ENCODE results near the gene HAPLN2. TPM values are rescaled to one million over a fixed set of nuclear protein-coding genes. Genes with fewer than 3 reads are reported as not detected.

Gene HAPLN2
- total and polyA plus RNA-seq, 2 donors (not counting 1 experiment from before 2014, with no cell fraction given) = 0.13 TPM; not detected in 1

DNA sequence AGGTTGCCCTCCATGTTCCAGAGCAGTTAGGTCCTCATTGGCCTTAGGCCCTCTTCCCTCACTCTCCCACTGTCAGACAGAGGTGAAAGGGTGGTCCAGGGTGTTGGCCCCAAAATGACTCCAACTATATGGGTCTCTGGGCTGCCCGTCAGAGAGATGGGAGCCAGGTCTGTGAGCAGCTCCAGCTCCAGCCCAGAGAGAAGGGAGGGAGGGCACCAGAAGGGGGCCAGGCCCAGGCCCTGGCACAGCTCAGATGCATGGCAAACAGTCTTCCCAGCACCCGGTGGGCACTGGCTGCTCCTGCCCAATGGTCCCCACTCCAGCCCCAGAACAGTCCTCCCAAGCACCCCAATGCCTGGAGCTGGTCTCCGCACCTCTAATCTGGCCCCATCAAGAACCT, 24.9 kb downstream of the HAPLN2 start:
- Histone ChIP-seq H3K4me2 (replicated peaks; ENCODE audit: low read depth, low read length, poor library complexity, severe bottlenecking) (no peak overlapping the region), H3K9me3 (ENCODE audit: control extremely low read depth in 1 of 3, control insufficient read depth in 2 of 3, insufficient read depth in 1 of 3, low read length in 2 of 3) (peaks cover 0 to 6% (median 0%) of the 10 kb centered on the region in 3 donors), H3K9ac (ENCODE audit: low read length) (no peak overlapping the region), H2AFZ (ENCODE audit: insufficient read depth, low read depth, low read length, poor library complexity, severe bottlenecking) (no peak overlapping the region), H3K27me3 (replicated peaks in 1 of 4; ENCODE audit: control extremely low read depth in 1 of 4, control insufficient read depth in 3 of 4, insufficient read depth in 4 of 4, low read length in 3 of 4) (peaks cover 0 to 87% (median 55%) of the 10 kb centered on the region in 4 experiments), H3K27ac (ENCODE audit: low read length in 2 of 2) (no peak overlapping the region), H3K79me2 (ENCODE audit: control insufficient read depth, insufficient read depth, low read length) (no peaks in the 10 kb centered on the region), H3K4me3 (ENCODE audit: control extremely low read depth in 1 of 5, extremely low read depth in 1 of 5, insufficient read depth in 1 of 5, low read depth in 2 of 5, low read length in 4 of 5) (no peak overlapping the region), H3K36me3 (replicated peaks in 1 of 2; ENCODE audit: control extremely low read depth in 1 of 2, control insufficient read depth in 1 of 2, extremely low read depth in 1 of 2, insufficient read depth in 2 of 2, low read length in 1 of 2) (no peaks in the 10 kb centered on the region), H3K4me1 (ENCODE audit: control insufficient read depth in 2 of 2, insufficient read depth in 2 of 2, low read length in 2 of 2) (peaks cover 24 to 28% of the 10 kb centered on the region in 2 donors), H4K20me1 (ENCODE audit: control insufficient read depth, insufficient read depth, low read length, poor library complexity, severe bottlenecking) (no peaks in the 10 kb centered on the region)
- peaks cover 23% of the 10 kb centered on the region for H3K4me1 Mint-ChIP-seq
- CTCF ChIA-PET = interaction anchor here (1.2 to 4.6 kb wide), 5 partner anchors 14 to 45 kb away, joined by 3 to 29 read pairs (median 5); no protein-coding TSS in a partner anchor
- no peak for TF ChIP-seq EZH2 (IDR thresholded peaks at IDR 0.05; ENCODE audit: borderline replicate concordance, insufficient read depth, low read depth, low read length, poor library complexity, severe bottlenecking)
- TF ChIP-seq, protein P1, sequence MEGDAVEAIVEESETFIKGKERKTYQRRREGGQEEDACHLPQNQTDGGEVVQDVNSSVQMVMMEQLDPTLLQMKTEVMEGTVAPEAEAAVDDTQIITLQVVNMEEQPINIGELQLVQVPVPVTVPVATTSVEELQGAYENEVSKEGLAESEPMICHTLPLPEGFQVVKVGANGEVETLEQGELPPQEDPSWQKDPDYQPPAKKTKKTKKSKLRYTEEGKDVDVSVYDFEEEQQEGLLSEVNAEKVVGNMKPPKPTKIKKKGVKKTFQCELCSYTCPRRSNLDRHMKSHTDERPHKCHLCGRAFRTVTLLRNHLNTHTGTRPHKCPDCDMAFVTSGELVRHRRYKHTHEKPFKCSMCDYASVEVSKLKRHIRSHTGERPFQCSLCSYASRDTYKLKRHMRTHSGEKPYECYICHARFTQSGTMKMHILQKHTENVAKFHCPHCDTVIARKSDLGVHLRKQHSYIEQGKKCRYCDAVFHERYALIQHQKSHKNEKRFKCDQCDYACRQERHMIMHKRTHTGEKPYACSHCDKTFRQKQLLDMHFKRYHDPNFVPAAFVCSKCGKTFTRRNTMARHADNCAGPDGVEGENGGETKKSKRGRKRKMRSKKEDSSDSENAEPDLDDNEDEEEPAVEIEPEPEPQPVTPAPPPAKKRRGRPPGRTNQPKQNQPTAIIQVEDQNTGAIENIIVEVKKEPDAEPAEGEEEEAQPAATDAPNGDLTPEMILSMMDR (IDR thresholded peaks at IDR 0.05) = no peak
- peaks cover 83% of the 10 kb centered on the region for H3K27me3 Mint-ChIP-seq
- ATAC-seq (ENCODE audit: low read depth) (no peak), DNase-seq (no peak)
- POLR2A ChIA-PET = no interaction called here
- H3K27ac Mint-ChIP-seq = peak overlapping the region; percentile 6
- WGBS (ENCODE audit: insufficient coverage) = 80% methylated on average over 3 of the region's 3 CpGs
- H3K4me3 Mint-ChIP-seq = no peak overlapping the region
- intact Hi-C loops (cut with micrococcal nuclease) = no loop called here
- H3K9me3 Mint-ChIP-seq (ENCODE audit: insufficient read depth) = no peaks in the 10 kb centered on the region

DNA sequence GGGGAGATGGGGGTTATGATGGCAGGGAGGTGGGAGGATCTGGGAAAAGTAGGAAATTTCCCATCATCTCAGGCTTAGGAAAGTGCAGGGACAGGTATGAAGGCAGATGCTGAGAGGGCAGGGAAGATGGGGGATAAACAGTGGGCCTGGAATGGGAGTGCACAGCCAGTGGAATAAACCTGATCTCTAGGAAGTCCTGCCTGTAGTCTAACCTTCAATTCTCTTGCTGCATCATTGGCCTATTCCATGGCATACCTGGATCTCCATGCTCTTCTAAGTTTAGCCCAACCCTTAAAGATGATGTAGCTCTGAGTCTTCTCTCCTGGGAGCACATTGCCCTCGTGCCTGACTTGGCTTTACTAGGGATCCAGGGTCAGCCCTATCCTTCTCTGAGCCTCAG, 25.4 kb downstream of the HAPLN2 start:
- intact Hi-C loops (cut with micrococcal nuclease) = no loop called here
- Histone ChIP-seq H3K4me2 (replicated peaks; ENCODE audit: low read depth, low read length, poor library complexity, severe bottlenecking) (no peak overlapping the region), H3K4me3 (ENCODE audit: control extremely low read depth in 1 of 5, extremely low read depth in 1 of 5, insufficient read depth in 1 of 5, low read depth in 2 of 5, low read length in 4 of 5) (no peak overlapping the region), H2AFZ (ENCODE audit: insufficient read depth, low read depth, low read length, poor library complexity, severe bottlenecking) (no peak overlapping the region), H3K79me2 (ENCODE audit: control insufficient read depth, insufficient read depth, low read length) (no peaks in the 10 kb centered on the region), H3K27ac (ENCODE audit: low read length in 2 of 2) (no peak overlapping the region), H3K9me3 (ENCODE audit: control extremely low read depth in 1 of 3, control insufficient read depth in 2 of 3, insufficient read depth in 1 of 3, low read length in 2 of 3) (peaks cover 0 to 6% (median 0%) of the 10 kb centered on the region in 3 donors), H3K27me3 (replicated peaks in 1 of 4; ENCODE audit: control extremely low read depth in 1 of 4, control insufficient read depth in 3 of 4, insufficient read depth in 4 of 4, low read length in 3 of 4) (peaks cover 0 to 87% (median 55%) of the 10 kb centered on the region in 4 experiments), H3K4me1 (ENCODE audit: control insufficient read depth in 2 of 2, insufficient read depth in 2 of 2, low read length in 2 of 2) (peaks cover 24 to 28% of the 10 kb centered on the region in 2 donors), H3K9ac (ENCODE audit: low read length) (no peak overlapping the region), H4K20me1 (ENCODE audit: control insufficient read depth, insufficient read depth, low read length, poor library complexity, severe bottlenecking) (no peaks in the 10 kb centered on the region), H3K36me3 (replicated peaks in 1 of 2; ENCODE audit: control extremely low read depth in 1 of 2, control insufficient read depth in 1 of 2, extremely low read depth in 1 of 2, insufficient read depth in 2 of 2, low read length in 1 of 2) (no peaks in the 10 kb centered on the region)
- H3K9me3 Mint-ChIP-seq (ENCODE audit: insufficient read depth) = no peaks in the 10 kb centered on the region
- H3K4me3 Mint-ChIP-seq = no peak overlapping the region
- no peak for ATAC-seq (ENCODE audit: low read depth)
- H3K4me1 Mint-ChIP-seq = peaks cover 23% of the 10 kb centered on the region
- TF ChIP-seq, protein P1 (IDR thresholded peaks at IDR 0.05) = no peak
- TF ChIP-seq EZH2 (IDR thresholded peaks at IDR 0.05; ENCODE audit: borderline replicate concordance, insufficient read depth, low read depth, low read length, poor library complexity, severe bottlenecking) = no peak
- no peak overlapping the region for H3K27ac Mint-ChIP-seq
- POLR2A ChIA-PET = interaction anchor here (0.6 kb wide), 1 partner anchor 190 kb away, joined by 4 read pairs; no protein-coding TSS in a partner anchor
- CTCF ChIA-PET = interaction anchor here (1.5 to 4.6 kb wide), 4 partner anchors 13 to 45 kb away, joined by 4 to 29 read pairs (median 5); no protein-coding TSS in a partner anchor
- no peak for DNase-seq
- WGBS (ENCODE audit: insufficient coverage) = no CpG with 5 or more reads among the region's 1 CpG
- H3K27me3 Mint-ChIP-seq = peaks cover 81% of the 10 kb centered on the region

Data from B cell (primary cell).